DOHH2 (cell line): Measurements from ENCODE around the gene WTIP.

Experiments used
- CTCF ChIP-seq: fragments of 200-600 bp; sonication (generic); IDR thresholded peaks from one replicate; pipeline ENCODE4 v1.5.1; 2014; ENCODE audit warnings: antibody characterized with exemption, mild to moderate bottlenecking, low read depth, low read length; ENCODE audit not compliant: poor library complexity, severe bottlenecking
- EZH2phosphoT487 ChIP-seq: fragments of 200-600 bp; sonication (generic); IDR thresholded peaks from 2 replicates; pipeline ENCODE4 v1.6.1; 2017; ENCODE audit warnings: borderline replicate concordance, mild to moderate bottlenecking, antibody characterized with exemption, low read length, moderate library complexity, mixed read lengths

- TF ChIP-seq CTCF (no peak), EZH2phosphoT487 (no peak)
Observed at GRCh38 chr19:34454685-34455084, 26.9 kb upstream of the WTIP start.
